ENCODE data around the gene SCAPER.
"Not testable (repeated sequence)": the region's sequence is repeated elsewhere in the genome, so short reads cannot be mapped to it uniquely, and the experiment has no call there.

SCAPER gene

DNA sequence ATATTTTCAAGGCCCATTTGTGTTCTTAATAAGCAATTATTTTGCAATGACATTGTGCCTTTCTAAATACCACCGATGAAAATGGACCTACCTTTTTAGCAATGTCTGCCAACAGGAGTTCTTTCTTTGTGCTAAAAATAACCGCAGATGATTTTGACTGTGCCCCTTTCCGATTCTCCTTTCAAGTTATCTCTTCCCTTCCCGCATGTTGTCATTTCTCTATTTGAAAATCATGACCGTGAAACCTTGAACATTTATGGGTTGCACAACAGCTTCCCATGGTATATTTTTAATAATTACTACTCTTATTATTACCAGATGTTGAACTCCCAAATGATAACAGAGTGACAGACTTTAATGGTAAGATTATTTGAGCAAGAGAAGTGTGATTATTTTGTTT is 583.5 kb downstream of the SCAPER start:
- no peak for DNase-seq (ENCODE audit: low read depth)

DNA sequence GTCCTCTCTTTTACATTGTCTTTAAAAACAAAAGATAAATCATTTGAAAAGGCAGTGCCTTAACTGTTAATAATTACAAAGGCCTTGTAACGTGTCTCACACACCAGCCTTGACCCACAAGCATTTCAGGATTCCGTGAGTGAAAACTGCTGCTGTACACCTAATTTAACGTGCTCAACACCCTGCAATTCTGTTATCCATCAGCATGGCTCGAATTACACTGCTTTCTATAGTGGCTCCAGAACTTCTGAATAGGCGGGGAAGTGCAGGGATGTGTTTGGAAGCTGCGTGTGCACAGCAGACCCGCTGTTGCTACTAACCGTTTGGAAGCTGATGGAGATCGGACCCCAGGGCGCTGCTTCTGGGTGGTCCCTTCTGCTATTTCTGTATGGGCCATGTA is 584.0 kb downstream of the SCAPER start:
- no peak for DNase-seq (ENCODE audit: low read depth)

DNA sequence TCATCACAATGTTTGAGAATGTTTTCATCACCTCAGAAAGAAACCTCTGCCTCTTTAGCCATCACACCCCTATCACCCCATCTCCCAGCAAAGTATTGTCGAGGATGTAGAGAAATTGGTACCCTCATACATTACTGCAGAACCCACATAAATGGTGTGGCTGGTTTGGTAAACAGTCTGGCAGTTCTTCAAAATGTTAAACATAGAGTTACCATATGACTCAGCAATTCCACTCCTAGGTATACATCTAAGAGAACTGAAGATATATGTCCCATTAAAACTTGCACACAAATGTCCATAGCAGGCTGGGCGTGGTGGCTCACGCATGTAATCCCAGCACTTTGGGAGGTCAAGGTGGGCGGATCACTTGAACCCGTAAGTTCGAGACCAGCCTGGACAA is 585.1 kb downstream of the SCAPER start:
- DNase-seq (ENCODE audit: low read depth): no peak

DNA sequence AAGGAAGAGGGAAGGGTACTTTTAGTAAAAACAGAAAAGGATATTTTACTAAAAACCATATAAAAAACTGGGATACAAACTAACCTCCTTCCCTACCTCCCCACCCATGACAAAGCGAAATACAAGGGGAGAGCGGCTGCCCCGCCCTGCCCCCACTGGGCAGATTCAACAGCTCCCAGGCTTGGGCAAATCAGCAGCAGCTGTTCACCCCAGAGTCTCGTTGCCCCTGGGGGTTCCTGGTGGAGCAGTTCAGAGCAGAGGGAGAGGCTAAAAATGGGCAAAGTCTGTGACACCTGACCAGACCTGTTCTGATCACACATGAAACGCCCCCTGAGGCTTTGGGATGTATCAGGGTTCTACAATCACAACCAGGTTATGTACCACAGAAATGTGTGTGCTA is 591.4 kb downstream of the SCAPER start:
- no peak for DNase-seq (ENCODE audit: low read depth)

DNA sequence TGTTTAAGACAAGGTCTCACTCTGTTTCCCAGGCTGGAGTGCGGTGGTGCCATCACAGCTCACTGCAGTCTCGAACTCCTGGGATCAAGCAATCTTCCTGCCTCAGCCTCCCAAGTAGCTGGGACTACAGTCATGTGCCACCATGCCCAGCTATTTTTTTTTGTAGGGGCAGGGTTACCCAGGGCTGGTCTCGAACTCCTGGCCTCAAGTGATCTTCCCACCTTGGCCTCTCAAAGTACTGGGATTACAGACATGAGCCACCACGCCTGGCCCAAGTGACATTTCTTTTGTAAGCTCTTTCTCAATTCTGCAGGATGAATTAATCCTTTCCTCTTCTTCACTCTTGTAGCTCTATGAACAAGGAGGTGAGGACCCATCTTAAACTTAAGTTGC is 592.0 kb downstream of the SCAPER start:
- DNase-seq (ENCODE audit: low read depth): not testable (repeated sequence)

DNA sequence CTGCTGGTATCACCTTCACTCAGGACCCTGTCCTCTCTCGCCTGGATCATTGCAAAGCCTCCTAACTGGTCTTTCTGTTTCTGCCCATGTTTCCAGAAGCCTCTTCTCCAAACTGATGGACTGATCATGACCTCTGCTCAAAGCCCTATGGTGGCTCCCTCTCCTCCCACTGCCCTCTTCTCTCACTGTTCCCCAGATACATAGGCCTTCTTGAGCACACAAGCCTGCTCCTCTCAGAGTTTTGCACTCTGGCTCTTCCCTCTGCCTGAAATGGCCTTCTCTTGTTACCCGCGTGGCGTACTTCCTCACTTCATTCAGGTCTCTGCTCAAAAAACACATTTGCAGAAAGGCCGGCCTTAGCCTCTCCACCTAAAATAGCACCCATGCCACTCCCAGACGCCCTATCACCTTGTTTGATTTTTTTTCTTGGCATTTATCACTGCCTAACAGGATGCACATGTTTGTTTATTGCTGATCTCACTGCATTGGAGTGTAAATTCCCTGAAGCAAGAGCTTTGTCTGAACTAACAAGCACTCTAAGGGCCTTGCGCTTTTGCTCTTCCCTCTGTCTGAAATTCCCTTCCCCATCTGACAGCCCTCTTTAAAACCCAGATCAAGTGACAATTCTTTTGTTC is 592.5 kb downstream of the SCAPER start:
- no peak for DNase-seq (ENCODE audit: low read depth)

DNA sequence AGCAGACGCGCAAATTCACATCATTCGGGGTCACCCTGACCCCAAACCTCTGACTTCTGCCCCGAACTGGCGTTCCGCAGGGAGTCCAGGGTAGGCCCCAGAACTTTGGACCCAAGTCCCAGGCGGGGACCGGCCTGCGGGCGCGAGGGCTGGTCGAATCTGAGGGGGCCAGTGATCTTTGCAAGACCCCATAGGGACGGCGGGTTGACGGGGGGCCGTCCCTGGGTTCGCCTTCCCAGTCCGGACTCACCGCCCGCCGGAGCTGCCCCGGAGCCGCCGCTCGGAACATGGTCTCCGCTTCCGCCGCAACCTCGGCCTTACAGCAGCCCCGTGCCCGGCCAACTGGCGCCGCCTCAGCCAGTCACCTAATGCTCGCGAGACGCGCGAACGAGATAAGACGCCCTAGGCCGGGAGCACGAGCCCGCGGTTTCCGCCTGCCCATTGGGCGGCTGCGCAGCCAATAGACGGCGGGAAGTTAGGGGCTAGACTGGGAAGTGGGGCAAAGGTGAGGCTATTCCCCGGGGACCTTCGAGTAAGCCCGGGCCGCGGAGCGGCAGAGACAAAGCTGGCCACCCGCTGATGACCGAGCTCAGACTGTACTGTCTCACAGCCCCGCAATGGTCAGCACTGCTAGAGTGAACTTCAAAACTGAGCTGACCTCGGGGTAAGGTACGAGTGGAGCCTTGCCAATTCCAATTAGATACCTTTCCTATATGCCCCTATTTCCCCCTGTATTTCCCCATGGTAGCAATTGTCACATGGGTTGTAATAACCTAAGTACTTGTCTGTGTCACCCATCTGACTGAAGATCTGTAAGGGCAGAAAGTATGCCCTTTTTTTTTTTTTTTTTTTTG is 593.8 kb downstream of the SCAPER start, which contains the start of gene ETFA:
ETFA (minus strand) TSS at position 370 of the 854 bp plus-strand sequence; CDS start at position 289, 81 bp downstream.
- peak; percentile 93 for DNase-seq (ENCODE audit: low read depth)

DNA sequence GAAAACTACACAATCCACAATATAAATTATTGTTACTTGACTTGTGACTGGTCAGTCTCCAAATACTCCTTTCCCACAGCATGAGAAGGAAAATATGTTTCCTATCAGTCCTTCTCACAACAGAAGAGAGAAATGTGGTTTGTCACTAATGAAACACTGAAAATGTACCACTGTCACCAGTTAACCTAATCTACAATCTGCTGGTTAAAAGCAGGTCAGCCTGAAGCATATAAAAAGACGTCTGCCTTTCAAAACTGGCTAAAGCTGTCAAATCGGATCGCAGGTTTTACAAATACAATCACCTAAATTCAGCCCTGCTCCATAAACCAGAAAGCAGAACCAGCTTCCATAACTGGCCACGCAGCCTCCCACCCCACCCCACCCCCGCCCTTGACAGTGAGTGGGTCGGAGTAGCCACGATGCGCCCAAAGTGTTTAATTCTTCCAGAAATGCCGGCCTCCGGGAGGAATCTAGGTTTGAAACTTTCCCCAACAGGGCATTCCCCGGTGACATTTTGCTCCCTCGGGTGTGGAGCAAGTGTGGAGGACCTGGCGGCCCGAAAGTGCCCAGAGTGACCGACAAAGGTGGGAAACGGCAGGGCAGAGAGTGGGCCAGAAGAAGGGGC is 594.6 kb downstream of the SCAPER start:
- peak; percentile 8 for DNase-seq (ENCODE audit: low read depth)

DNA sequence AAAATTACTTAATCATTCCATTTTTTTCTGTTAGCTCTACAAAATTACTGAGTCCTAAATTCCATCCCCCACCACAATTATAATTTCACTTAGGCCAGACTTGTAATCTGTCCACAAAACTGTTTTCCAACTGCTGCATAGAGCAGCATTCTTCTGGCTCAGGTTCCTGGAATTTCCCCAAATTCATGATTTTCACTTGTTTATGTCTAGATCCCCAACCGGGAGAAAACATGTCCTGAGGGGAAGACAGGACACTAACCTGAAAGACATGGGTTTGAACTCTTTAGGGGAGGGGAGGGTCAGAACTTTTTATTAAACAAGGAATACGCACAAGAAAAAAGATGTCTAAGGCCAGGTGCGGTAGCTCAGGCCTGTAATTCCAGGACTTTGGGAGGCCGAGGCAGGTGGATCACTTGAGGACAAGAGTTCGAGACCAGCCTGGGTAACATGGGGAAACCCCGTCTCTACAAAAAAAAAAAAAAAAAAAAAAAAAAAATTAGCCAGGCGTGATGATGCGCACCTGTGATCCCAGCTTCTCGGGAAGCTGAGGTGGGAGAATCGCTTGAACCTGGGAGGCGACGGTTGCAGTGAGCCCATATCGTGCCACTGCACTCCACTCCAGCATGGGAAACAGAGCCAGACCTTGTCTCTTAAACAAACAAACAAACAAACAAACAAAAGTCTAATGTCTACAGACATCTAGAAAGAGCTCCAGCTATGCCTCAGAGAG is 595.4 kb downstream of the SCAPER start:
- DNase-seq (ENCODE audit: low read depth): peak; percentile 11

DNA sequence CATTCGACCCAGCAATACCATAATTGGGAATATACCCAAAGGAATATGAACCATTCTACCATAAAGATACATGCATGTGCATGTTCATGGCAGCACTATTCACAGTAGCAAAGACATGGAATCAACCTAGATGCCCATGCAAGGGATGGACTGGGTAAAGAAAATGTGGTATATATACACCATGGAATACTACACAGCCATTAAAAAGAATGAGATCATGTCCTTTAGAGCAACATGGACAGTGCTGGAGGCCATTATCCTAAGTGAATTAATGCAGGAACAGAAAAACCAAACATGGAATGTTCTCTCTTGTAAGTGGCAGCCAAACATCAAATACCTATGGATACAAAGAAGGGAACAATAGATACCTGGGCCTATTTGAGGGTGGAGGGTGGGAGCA is 601.2 kb downstream of the SCAPER start:
- no peak for DNase-seq (ENCODE audit: low read depth)

DNA sequence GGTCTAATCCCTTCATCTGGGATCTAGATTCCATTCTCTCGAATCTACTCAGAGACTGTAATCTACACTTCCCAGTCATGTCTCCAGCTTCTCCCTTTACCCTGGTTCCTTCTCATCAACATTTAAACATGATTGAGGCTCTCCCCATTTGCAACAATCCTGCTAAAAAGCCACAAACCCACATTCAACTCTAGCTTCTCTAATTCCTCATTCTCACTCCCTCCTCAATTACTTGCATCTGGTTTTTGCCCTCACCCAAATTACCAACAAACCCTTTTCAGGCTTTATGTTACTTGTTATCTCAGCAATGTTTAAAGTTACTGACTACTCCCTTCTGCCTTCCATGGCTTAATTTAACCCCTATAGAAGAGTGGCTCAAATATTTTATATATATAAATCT is 605.4 kb downstream of the SCAPER start:
- no peak for DNase-seq (ENCODE audit: low read depth)

DNA sequence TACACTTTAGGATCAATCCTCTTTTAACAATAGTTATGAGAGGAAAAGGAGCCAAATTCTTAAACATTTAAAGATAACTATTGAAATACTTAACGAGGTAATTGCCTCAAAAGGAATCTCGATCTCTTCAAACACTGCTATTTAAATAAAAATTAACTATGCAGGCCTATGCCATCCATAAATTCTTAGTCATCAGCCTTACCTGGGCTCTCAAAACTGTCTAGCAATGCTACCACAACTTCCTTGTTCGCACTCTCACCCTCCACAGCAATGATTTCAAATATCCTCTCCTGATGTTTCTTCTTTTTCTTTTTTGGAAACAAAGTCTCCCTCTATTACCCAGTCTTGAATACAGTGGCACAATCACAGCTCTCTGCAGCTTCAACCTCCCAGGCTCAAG is 606.2 kb downstream of the SCAPER start:
- no peak for DNase-seq (ENCODE audit: low read depth)

DNA sequence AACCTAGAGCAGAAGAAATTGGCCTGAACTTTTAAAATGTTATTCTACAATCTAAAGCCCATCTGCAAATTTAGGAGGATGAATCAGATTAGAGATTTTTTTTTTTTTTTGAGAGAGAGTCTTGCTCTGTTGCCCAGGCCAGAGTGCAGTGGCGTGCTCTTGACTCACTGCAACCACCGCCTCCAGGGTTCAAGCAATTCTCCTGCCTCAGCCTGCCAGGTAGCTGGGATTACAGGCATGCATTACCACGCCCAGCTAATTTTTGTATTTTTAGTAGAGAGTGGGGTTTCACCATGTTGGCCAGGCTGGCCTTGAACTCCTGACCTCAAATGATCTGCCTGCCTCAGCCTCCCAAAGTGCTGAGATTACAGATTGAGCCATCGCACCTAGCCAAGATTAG is 607.2 kb downstream of the SCAPER start:
- DNase-seq (ENCODE audit: low read depth): not testable (repeated sequence)

All from amniotic epithelial cell (primary cell).